ENCODE results near the gene KAZN. TPM values are rescaled to one million over a fixed set of nuclear protein-coding genes. Genes with fewer than 3 reads are reported as not detected.

The KAZN gene
- total RNA-seq, 1 experiment from 2014 or later = 3.4 TPM

DNA sequence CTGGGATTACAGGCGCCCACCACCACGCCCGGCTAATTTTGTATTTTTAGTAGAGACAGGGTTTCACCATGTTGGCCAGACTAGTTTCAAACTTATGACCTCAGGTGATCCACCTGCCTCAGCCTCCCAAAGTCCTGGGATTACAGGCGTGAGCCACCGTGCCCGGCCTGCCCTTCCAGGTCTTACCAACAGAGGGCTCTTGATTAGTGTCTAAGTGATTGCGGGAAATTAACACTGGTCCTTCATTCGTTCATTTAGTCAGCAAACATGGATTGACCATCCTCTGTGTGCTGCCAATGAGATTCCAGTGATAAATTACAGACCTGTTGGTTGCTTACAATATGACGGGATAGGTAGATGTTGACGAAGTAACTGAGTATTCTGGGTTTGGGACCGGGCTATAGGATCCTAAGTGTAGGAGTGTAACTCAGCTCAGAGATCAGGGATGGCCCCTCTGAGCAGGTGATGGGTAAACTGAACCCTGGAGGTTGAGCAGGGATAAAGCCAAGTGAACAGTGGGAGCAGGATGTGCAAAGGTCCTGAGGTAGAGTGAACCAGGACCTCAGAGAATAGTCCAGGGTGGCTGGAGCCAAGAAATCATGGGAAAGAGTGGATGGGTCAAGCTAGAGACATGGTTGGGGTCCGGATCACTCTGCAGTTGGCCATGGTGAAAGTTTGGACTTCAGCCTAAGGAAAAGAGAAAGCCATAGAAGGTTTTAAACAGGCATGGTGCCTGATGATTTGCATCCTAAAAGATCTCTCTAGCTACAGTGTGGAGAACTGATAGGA lies 171.2 kb downstream of the KAZN start:
- Histone ChIP-seq H3K9me3 (no peaks in the 10 kb centered on the region), H3K36me3 (no peaks in the 10 kb centered on the region)

GRCh38 chr1:14773396-14774025 lies 175.0 kb downstream of the KAZN start:
- H3K9me3 ChIP-seq = no peaks in the 10 kb centered on the region
- no peak for DNase-seq
- H3K4me3 ChIP-seq = no peak overlapping the region
- no peaks in the 10 kb centered on the region for H3K27me3 ChIP-seq
- no peaks in the 10 kb centered on the region for H3K36me3 ChIP-seq

More for the DNA sequence above, 171.2 kb downstream of the KAZN start:
- Histone ChIP-seq H3K4me3 (no peak overlapping the region), H3K27me3 (no peaks in the 10 kb centered on the region)
- no peak for DNase-seq

DNA sequence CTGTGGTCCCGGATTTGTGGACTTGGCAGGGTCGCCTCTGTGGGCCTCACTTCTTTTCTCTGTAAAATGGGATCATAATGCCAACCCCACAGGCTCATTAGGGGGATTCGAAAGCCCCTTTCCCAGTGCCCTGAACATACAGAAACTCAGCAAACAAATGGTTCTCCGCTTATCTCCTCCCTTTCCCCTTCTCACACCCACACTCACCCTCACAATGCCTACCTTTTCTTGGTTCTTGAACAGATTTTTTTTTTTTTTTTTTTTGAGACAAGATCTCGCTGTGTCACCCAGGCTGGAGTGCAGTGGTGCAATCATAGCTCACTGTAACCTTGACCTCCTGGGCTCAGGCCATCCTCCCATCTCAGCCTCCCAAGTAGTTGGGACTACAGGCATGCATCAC lies 175.7 kb downstream of the KAZN start:
- Histone ChIP-seq H3K9me3 (no peaks in the 10 kb centered on the region), H3K36me3 (no peaks in the 10 kb centered on the region), H3K27me3 (no peaks in the 10 kb centered on the region), H3K4me3 (no peak overlapping the region)
- DNase-seq = no peak

DNA sequence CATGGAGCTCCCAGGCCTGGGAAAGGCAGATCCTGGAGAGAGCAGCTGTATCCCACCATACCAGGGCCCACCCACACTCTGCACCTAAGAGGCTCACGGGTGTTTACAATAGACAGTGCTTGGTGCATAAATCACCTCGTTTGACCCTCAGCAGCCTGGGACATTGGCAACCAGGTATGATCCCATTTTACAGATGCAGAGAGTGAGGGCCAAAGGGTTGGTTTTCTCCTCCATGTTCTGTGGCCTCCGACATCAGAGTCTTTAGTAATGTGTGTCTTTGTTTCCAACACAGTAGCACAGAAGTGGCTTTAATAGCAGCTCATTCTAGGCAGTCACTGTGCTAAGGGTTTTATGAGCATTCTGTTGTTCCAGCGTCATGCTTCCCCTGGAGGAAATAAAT lies 176.5 kb downstream of the KAZN start:
- Histone ChIP-seq H3K9me3 (no peaks in the 10 kb centered on the region), H3K27me3 (no peaks in the 10 kb centered on the region), H3K36me3 (no peaks in the 10 kb centered on the region), H3K4me3 (no peak overlapping the region)
- DNase-seq = no peak

- H3K27me3 ChIP-seq = no peaks in the 10 kb centered on the region
- no peak for DNase-seq
Measured at GRCh38 chr1:14775434-14775833, 176.9 kb downstream of the KAZN start.

DNA sequence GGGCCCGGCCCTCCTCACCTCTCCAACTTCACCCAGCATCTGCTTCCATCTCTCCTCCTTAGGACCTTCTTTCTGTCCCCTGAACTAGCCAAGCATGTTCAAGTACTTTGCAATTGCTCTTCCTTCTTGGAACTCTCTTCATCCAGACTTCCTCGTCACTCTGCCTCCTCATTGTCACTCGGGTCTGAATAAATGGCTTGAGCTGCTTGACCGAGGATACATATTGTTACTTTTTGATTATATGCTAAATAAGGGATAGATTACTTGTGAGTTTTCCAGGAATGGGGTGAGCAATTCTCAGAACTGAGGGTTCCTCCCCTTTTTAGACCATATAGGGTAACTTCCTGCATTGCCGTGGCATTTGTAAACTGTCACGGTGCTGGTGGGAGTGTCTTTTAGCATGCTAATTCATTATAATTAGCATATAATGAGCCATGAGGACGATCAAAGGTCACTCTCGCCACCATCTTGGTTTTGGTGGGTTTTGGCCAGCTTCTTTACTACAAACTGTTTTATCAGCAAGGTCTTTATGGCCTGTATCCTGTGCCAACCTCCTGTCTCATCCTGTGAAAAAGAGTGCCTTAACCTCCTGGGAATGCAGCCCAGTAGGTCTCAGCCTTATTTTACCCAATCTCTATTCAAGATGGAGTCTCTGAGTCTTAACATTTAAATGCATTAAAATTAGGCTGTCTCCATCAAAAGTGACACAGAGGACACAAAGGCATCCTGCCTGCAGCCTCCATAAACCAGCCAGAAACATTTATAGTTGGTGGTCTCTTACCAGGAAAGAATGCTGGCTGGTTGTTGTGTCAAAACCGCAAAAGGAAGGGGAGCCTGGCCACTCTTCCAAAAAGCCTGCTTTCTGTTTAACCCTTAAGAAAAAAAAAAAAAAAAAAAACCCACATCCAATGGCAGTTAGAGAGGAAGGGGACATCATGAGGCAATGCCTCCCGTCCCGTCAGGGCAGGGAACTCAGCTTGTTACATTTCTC lies 179.3 kb downstream of the KAZN start:
- no peaks in the 10 kb centered on the region for H3K27me3 ChIP-seq
- H3K9me3 ChIP-seq = no peaks in the 10 kb centered on the region
- H3K36me3 ChIP-seq = no peaks in the 10 kb centered on the region
- no peak for DNase-seq
- H3K4me3 ChIP-seq = no peak overlapping the region

More at GRCh38 chr1:14775434-14775833, 176.9 kb downstream of the KAZN start:
- Histone ChIP-seq H3K4me3 (no peak overlapping the region), H3K36me3 (no peaks in the 10 kb centered on the region), H3K9me3 (no peaks in the 10 kb centered on the region)

GRCh38 chr1:14778541-14778897 lies 180.0 kb downstream of the KAZN start:
- H3K27me3 ChIP-seq = no peaks in the 10 kb centered on the region
- DNase-seq = no peak
- no peaks in the 10 kb centered on the region for H3K36me3 ChIP-seq
- H3K9me3 ChIP-seq = no peaks in the 10 kb centered on the region
- H3K4me3 ChIP-seq = no peak overlapping the region

DNA sequence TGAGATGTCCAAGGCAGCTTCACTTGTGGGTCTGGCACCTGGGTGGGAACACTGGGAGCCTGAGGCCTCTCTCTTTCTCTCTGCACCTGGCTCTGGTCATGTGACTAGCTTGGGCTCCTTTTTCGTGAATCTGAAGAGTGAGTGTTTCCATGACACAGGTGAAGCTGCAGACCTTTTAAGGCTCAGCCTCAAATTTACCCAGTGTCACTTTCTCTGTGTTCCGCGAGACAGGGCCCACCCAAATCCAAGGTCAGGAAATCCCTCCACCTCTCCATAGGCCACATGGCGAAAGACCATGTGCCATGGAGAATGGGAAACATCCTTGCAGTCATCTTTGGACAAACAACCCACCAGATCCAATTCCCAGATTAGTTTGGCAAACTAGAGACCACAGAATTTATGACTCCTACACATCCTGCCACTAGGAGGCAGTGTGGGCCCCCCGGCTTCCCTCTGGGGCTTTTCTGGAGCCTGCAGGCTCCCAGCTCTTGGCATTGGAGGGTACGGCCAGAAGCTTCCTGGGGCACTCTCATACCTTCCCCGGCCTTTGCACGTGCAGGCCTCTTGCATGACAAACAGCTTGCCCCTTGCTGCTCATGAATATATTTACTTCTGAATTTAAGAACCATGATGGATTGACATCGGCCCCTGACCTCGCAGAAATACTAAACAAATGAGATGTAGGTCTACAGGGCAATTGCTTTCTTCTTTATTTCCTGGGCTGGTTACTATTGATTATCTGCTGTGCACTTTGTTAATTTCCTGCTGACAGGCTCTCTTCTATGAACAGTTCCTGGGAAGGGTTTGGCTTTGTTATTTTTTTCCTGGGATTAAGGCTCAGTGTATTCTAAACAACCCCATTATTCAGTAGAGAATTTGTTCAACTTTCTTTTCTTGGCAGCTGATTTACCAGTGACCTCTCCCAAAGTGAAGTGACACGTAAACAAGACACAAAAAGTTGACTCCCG lies 180.7 kb downstream of the KAZN start:
- Histone ChIP-seq H3K9me3 (no peaks in the 10 kb centered on the region), H3K4me3 (no peak overlapping the region), H3K27me3 (no peaks in the 10 kb centered on the region), H3K36me3 (no peaks in the 10 kb centered on the region)
- peak; percentile 28 for DNase-seq

DNA sequence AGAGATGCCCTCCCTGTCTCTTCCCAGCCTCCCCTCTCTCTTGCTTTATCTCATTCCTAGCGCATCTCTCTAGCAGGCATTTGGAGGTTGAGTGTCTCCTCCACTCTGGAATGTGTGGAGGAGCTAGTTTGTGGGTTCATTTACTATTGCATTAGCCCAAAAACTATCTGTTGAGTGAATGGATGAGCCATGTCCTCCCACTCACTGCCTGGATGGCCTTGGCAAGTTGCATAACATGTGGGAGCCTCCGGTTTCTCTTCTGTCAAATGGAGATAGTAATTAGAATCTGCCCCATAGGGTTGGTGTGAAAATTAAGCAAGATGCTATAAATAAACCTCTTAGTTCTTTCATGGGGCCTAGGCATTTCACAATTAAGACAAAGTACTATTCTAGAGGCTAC lies 181.8 kb downstream of the KAZN start:
- no peak for DNase-seq
- H3K9me3 ChIP-seq = no peaks in the 10 kb centered on the region
- no peaks in the 10 kb centered on the region for H3K27me3 ChIP-seq
- no peak overlapping the region for H3K4me3 ChIP-seq
- no peaks in the 10 kb centered on the region for H3K36me3 ChIP-seq

- no peaks in the 10 kb centered on the region for H3K9me3 ChIP-seq
- no peaks in the 10 kb centered on the region for H3K27me3 ChIP-seq
- DNase-seq = no peak
- H3K4me3 ChIP-seq = no peak overlapping the region
- no peaks in the 10 kb centered on the region for H3K36me3 ChIP-seq
Measured at GRCh38 chr1:14781811-14782210, 183.3 kb downstream of the KAZN start.

DNA sequence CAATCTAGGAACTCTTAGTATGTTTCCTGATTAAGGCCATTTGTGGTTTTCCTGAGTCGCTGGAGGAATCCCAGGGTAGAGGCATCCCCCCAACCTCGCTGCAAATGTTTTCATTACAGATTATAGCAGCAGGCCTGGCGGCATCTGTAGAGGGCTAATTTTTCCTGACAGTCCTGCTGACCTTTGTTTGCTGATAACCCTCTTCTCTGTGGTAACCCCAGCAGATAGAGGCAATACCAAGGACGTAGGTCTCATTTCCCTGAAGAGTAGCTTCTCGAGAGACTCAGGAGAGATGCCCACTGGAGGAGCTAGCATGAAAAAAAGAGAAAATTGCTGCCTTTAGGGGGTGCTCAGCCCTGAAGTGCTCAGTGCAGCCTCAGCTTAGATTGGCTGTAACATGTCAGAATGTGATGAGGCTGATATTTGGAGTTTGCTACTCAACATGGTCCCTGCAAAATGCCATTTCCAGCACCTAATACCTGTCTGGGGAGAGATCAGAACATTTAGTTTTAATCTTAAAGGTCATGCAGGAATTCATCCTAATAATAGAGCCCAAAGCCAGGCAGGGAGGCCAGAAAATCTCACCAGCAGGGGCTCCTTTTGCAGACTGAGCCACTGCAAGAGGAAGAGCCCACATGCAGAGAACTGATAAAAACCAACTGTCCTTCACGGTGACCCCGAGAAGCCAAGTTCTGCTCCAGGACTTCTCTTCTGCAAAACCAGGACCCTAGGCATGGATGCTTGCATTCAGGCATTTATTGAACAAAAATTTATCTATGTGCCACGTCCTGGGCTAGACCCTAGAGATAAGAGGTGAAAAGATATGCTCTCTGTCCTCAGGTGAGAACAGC lies 184.5 kb downstream of the KAZN start:
- no peak for DNase-seq

GRCh38 chr1:14783592-14783886 lies 185.1 kb downstream of the KAZN start:
- Histone ChIP-seq H3K4me3 (no peak overlapping the region), H3K36me3 (no peaks in the 10 kb centered on the region), H3K27me3 (no peaks in the 10 kb centered on the region), H3K9me3 (no peaks in the 10 kb centered on the region)
- DNase-seq = no peak

More for the DNA sequence above, 184.5 kb downstream of the KAZN start:
- Histone ChIP-seq H3K27me3 (no peaks in the 10 kb centered on the region), H3K9me3 (no peaks in the 10 kb centered on the region), H3K36me3 (no peaks in the 10 kb centered on the region), H3K4me3 (no peak overlapping the region)

DNA sequence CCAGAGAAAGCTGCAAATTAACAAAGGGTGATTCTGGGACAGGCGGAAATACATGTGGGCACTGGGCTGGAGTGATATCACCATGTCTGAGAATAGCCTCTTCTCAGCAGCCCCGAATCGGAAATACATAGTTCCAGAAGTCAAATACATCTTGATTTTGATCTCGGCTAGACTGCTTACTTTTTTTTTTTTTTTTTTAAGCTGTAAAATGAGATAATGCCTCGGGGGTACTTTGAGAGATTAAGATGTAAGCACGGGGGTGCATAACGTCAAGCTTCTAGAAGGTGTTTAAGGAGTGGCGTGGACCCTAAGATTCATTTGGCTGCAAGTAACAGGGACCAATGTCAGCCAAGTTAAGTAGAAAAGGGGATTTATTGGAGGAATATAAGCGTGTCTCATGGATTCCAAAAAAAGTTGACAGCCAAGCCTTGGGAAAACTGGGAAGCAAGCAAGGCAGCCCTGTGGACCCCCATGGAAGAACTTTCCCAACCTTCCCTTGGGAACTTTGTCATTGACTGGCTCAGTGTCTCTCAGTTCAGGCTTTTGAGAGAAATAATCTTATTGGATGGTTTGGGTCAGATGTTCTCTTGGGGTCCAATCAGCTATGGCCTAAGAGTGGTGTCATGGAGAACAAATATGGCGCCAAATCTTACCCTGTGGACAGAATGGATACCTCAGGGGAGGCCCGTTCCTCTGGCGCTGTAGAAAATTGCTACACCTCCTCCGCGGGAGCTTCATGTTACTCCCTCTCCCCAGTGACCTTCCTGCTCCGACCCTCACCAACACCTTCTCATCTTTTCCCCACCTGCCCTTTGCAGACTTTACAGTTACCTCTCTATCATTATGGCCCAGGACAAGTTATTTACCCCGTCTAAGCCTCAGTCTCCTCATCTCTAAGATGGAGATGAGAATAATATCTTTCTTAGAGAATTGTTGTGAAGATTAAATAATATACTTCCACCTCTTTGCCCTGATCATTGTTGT lies 186.6 kb downstream of the KAZN start:
- no peaks in the 10 kb centered on the region for H3K9me3 ChIP-seq

DNA sequence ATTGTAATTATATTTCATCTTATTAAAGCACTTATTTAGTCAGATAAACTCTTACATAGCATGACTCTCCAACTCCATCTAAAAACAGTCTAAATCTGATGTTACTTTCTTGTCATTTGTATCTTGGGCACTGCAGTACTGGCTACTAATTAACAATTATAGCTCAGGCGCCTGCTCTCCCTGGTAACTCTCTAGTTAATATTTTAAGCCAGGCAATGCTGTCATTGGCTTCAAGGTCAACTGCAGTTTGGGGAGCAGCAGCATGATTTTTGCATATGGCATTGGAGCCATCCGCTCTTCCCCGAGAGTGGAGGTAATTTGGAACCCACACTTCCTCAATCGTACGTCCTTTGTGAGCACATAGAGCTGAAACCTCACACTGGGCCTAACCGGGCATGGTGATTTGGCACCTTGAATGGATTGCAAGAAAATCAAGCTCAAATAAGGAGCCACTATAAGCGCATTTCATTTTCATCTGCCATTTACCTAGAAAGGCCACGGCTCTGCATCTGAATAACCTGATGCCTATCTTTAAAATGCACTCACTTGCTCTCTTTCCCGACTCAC lies 187.7 kb downstream of the KAZN start:
- Histone ChIP-seq H3K27me3 (no peaks in the 10 kb centered on the region), H3K4me3 (no peak overlapping the region), H3K9me3 (no peaks in the 10 kb centered on the region), H3K36me3 (no peaks in the 10 kb centered on the region)
- DNase-seq = no peak

More for the DNA sequence above, 186.6 kb downstream of the KAZN start:
- H3K27me3 ChIP-seq = no peaks in the 10 kb centered on the region
- H3K4me3 ChIP-seq = no peak overlapping the region
- no peaks in the 10 kb centered on the region for H3K36me3 ChIP-seq
- no peak for DNase-seq
